Loucy (cell line): ENCODE results near the gene DGKI.

ENCODE experiments used
- H2AFZ ChIP-seq: fragments of 200-600 bp; sonication (generic); 2 replicates; pipeline ENCODE4 v1.6.0; 2016; ENCODE audit warnings: antibody characterized with exemption, mild to moderate bottlenecking, low read length, moderate library complexity
- H3F3A ChIP-seq: fragments of 200-600 bp; 2 replicates; pipeline ENCODE4 v1.6.0; 2016; ENCODE audit warnings: antibody characterized with exemption, low read depth, mild to moderate bottlenecking
- H3K27me3 ChIP-seq: fragments of 200-600 bp; sonication (generic); 2 replicates; pipeline ENCODE4 v1.6.1; 2014; ENCODE audit warnings: low read length, mild to moderate bottlenecking; ENCODE audit not compliant: insufficient read depth, poor library complexity, severe bottlenecking
- H3K36me3 ChIP-seq: fragments of 200-600 bp; sonication (generic); 2 replicates; pipeline ENCODE4 v1.6.1; 2016; ENCODE audit warnings: low read length; ENCODE audit not compliant: insufficient read depth
- H3K4me1 ChIP-seq: fragments of 200-600 bp; sonication (generic); 2 replicates; pipeline ENCODE4 v1.5.1; 2014; ENCODE audit warnings: low read length, mild to moderate bottlenecking; ENCODE audit not compliant: insufficient read depth, poor library complexity, severe bottlenecking
- H3K4me2 ChIP-seq: fragments of 200-600 bp; sonication (generic); 2 replicates; pipeline ENCODE4 v1.6.0; 2014; ENCODE audit warnings: antibody characterized with exemption, low read length, low read depth, mild to moderate bottlenecking; ENCODE audit not compliant: poor library complexity, severe bottlenecking
- H3K4me3 ChIP-seq: fragments of 200-600 bp; sonication (generic); 2 replicates; pipeline ENCODE4 v1.5.1; 2014; ENCODE audit warnings: low read length, mild to moderate bottlenecking, mixed read lengths; ENCODE audit not compliant: poor library complexity, severe bottlenecking
- H3K79me2 ChIP-seq: fragments of 200-600 bp; sonication (generic); 2 replicates; pipeline ENCODE4 v1.6.1; 2014; ENCODE audit warnings: low read length; ENCODE audit not compliant: insufficient read depth
- H3K9ac ChIP-seq: fragments of 200-600 bp; sonication (generic); 2 replicates; pipeline ENCODE4 v1.6.0; 2014; ENCODE audit warnings: mild to moderate bottlenecking, low read depth, low read length, moderate library complexity; ENCODE audit not compliant: poor library complexity, severe bottlenecking
- H3K9me2 ChIP-seq: fragments of 200-600 bp; sonication (generic); replicated peaks from 2 replicates; pipeline ENCODE4 v1.6.1; 2016; ENCODE audit warnings: low read depth, low read length, mixed read lengths
- H3K9me3 ChIP-seq: fragments of 200-600 bp; sonication (generic); 2 replicates; pipeline ENCODE4 v1.6.1; 2014; ENCODE audit warnings: mild to moderate bottlenecking, antibody characterized with exemption, low read length, low read depth; ENCODE audit not compliant: insufficient read depth
- H4K20me1 ChIP-seq: fragments of 200-600 bp; sonication (generic); 2 replicates; pipeline ENCODE4 v1.6.0; 2014; ENCODE audit warnings: antibody characterized with exemption, low read length, mild to moderate bottlenecking; ENCODE audit not compliant: insufficient read depth, poor library complexity, severe bottlenecking
- EZH2phosphoT487 ChIP-seq: fragments of 200-600 bp; IDR thresholded peaks from 2 replicates; pipeline ENCODE4 v1.6.1; 2018; ENCODE audit warnings: antibody characterized with exemption, mild to moderate bottlenecking, moderate library complexity, borderline replicate concordance
- TF ChIP-seq, protein P1 (sequence below): fragments of 200-600 bp; sonication (generic); conservative IDR thresholded peaks from 2 replicates; pipeline ENCODE4 v1.5.1; 2014; ENCODE audit warnings: mild to moderate bottlenecking, antibody characterized with exemption, low read length

DGKI gene

DNA sequence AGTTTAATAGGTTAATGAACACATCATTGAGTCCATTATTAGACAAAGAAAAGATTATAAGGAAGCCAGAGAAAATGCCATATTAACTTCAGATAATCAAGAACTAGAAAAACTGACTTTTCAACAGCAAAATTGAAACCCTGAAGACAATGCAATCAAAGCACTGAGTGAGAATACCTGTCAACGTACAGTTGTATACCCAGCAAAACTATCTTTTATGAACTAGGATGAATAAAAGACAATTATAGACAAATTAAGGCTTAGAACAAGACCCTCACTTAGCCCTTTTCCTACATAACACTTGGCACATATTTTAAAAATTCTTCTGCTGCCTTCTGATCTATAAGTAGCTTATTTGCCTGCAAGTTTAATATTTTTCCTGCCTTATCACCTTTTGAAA lies 19.0 kb upstream of the DGKI start:
- H3K27me3 ChIP-seq: no peaks in the 10 kb centered on the region
- no peaks in the 10 kb centered on the region for H4K20me1 ChIP-seq
- no peaks in the 10 kb centered on the region for H3K4me1 ChIP-seq
- H2AFZ ChIP-seq: no peak overlapping the region
- no peak overlapping the region for H3K4me2 ChIP-seq
- H3F3A ChIP-seq: no peaks in the 10 kb centered on the region
- no peak overlapping the region for H3K9ac ChIP-seq
- H3K36me3 ChIP-seq: 0 out of 2 replicates have a peak, but pooled peaks cover 3% of the 10 kb centered on the region
- TF ChIP-seq, protein P1, sequence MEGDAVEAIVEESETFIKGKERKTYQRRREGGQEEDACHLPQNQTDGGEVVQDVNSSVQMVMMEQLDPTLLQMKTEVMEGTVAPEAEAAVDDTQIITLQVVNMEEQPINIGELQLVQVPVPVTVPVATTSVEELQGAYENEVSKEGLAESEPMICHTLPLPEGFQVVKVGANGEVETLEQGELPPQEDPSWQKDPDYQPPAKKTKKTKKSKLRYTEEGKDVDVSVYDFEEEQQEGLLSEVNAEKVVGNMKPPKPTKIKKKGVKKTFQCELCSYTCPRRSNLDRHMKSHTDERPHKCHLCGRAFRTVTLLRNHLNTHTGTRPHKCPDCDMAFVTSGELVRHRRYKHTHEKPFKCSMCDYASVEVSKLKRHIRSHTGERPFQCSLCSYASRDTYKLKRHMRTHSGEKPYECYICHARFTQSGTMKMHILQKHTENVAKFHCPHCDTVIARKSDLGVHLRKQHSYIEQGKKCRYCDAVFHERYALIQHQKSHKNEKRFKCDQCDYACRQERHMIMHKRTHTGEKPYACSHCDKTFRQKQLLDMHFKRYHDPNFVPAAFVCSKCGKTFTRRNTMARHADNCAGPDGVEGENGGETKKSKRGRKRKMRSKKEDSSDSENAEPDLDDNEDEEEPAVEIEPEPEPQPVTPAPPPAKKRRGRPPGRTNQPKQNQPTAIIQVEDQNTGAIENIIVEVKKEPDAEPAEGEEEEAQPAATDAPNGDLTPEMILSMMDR: no peak
- TF ChIP-seq EZH2phosphoT487: no peak
- no peaks in the 10 kb centered on the region for H3K9me2 ChIP-seq
- H3K4me3 ChIP-seq: no peak overlapping the region
- no peaks in the 10 kb centered on the region for H3K79me2 ChIP-seq
- H3K9me3 ChIP-seq: 0 out of 2 replicates have a peak, but pooled peaks cover 4% of the 10 kb centered on the region

DNA sequence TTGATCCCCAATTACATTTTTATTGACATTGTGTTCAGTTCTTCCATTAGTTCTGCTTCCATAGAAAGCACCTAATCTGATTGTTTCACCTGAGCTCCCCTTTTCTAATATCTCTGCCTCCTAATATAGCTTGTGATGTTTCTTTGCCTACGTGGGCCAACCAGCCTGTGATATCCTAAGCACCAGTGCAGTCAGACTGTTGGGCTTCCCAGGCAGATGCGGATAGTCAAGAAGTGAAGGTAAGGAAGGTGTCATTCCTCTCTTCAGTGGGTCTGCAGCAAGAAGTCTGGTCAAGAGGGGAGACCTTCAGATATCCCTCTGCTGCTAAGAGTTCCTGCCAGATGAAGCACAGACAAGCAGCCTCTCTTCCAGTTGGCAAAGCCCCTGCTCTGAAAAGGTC lies 16.2 kb upstream of the DGKI start:
- Histone ChIP-seq H3K9ac (no peak overlapping the region), H4K20me1 (no peaks in the 10 kb centered on the region), H3K36me3 (0 out of 2 replicates have a peak, but pooled peaks cover 3% of the 10 kb centered on the region), H2AFZ (no peak overlapping the region), H3K79me2 (no peaks in the 10 kb centered on the region), H3K4me2 (no peak overlapping the region), H3K27me3 (no peaks in the 10 kb centered on the region), H3K9me3 (0 out of 2 replicates have a peak, but pooled peaks cover 4% of the 10 kb centered on the region), H3F3A (no peaks in the 10 kb centered on the region), H3K9me2 (no peaks in the 10 kb centered on the region), H3K4me3 (no peak overlapping the region), H3K4me1 (no peaks in the 10 kb centered on the region)
- TF ChIP-seq, protein P1: no peak
- no peak for TF ChIP-seq EZH2phosphoT487

DNA sequence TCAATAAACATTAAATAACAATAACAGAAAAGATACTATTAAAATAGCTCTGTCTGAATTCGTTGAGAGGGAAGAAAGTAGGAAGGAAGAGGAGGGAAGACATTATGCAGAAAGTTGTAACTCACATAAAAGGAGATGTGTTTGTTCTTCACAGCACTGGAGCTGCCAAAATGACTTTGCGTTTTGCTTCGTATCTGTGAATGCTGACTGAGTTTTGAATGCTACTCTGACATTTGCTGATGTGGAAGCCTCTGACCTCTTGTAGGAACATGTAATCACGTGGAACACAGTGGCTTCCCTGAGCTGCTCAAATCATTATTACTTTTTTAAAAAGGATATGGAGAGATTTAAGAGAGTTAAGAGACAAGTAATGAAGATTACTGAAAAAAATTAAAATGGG lies 15.6 kb upstream of the DGKI start:
- no peaks in the 10 kb centered on the region for H3K79me2 ChIP-seq
- no peaks in the 10 kb centered on the region for H3K4me1 ChIP-seq
- TF ChIP-seq, protein P1: no peak
- no peak for TF ChIP-seq EZH2phosphoT487
- no peaks in the 10 kb centered on the region for H3K9me2 ChIP-seq
- H2AFZ ChIP-seq: no peak overlapping the region
- H3K27me3 ChIP-seq: no peaks in the 10 kb centered on the region
- no peaks in the 10 kb centered on the region for H3K36me3 ChIP-seq
- H4K20me1 ChIP-seq: no peaks in the 10 kb centered on the region
- no peaks in the 10 kb centered on the region for H3F3A ChIP-seq
- no peak overlapping the region for H3K9ac ChIP-seq
- H3K4me2 ChIP-seq: no peak overlapping the region
- H3K4me3 ChIP-seq: no peak overlapping the region
- H3K9me3 ChIP-seq: 0 out of 2 replicates have a peak, but pooled peaks cover 4% of the 10 kb centered on the region
